Measurements from ENCODE around the gene MTMR10. TPM values are rescaled to one million over a fixed set of nuclear protein-coding genes. Genes with fewer than 3 reads are reported as not detected.

Gene MTMR10
- total RNA-seq, 3 donors from 2014 or later = 31.5 to 46.9 (median 35.7) TPM

DNA sequence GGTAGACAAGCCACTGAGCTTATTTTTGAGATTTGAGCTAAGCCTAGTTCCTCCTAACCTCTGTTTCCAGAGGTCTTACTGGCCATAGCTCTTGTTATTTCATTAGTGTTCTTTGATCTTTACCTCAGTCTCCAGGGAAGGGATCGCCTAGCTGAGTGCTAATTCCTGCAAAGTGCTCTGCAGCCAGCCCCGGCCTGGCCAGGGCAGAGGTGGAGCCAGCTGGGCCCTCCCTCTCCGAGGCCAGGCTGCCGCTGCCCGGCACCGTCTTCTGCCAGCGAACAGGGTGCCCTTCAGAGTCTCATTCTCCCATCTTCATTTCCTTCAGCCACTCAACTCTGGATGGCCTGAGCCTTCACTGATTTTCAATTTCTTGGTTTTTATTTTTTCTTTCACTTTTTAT is 68.0 kb downstream of the MTMR10 start:
- no peak overlapping the region for H3K4me3 ChIP-seq
- no peaks in the 10 kb centered on the region for H3K4me1 ChIP-seq
- no peak for DNase-seq (ENCODE audit: low spot score in 2 of 2)
- TF ChIP-seq, protein P1, sequence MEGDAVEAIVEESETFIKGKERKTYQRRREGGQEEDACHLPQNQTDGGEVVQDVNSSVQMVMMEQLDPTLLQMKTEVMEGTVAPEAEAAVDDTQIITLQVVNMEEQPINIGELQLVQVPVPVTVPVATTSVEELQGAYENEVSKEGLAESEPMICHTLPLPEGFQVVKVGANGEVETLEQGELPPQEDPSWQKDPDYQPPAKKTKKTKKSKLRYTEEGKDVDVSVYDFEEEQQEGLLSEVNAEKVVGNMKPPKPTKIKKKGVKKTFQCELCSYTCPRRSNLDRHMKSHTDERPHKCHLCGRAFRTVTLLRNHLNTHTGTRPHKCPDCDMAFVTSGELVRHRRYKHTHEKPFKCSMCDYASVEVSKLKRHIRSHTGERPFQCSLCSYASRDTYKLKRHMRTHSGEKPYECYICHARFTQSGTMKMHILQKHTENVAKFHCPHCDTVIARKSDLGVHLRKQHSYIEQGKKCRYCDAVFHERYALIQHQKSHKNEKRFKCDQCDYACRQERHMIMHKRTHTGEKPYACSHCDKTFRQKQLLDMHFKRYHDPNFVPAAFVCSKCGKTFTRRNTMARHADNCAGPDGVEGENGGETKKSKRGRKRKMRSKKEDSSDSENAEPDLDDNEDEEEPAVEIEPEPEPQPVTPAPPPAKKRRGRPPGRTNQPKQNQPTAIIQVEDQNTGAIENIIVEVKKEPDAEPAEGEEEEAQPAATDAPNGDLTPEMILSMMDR (IDR thresholded peaks at IDR 0.05) = no peak
- no peak for TF ChIP-seq POLR2A (IDR thresholded peaks at IDR 0.05)
- H3K27me3 ChIP-seq = no peaks in the 10 kb centered on the region
- peak overlapping the region; percentile 68 to 76 for H3K27ac ChIP-seq
- no peaks in the 10 kb centered on the region for H3K9me3 ChIP-seq
- H3K36me3 ChIP-seq = no peaks in the 10 kb centered on the region
- intact Hi-C loops (cut with DNase I; ENCODE audit: low total_unique reads) = no loop called here

DNA sequence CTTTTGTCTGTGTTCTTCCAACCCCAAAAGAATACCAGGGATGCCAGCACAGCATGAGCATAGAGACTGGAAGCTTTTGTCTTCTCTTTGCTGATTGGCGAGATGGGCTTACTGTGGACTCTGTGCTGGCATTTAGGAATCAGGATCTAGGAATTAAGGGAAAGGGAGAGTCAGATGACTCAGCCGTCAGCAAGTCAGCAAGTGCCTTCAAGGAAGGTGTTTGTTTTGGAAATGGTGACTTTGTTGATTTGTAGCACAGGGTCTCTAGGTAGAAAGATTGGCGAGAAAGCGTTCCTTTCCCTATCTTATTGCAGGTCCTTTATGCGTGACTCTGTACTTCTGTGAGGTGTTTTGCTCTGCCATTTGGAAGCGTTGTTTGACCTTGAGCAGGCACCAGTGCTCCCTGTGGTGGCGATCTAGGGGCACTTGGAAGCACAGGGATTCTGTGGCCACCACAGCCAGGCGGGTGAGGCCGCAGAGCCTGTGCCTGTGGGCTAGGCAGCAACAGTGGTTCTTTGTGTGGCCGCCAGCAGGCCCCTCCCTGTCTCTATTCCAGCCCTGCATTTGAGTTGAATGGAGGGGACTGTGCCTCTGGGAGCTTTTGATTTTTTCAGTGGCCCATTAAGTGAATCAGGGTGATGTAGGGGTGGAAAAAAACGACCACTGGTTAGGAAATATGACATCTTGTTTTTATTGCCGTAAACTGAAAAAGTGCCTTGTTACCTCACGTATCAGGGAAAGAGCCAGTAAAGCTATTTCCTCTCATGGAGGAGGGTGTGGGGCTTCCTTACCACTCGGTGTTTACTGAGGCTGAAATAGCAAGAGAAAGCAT is 68.7 kb downstream of the MTMR10 start:
- DNase-seq (ENCODE audit: low spot score in 2 of 2) = peak in 1 of 2 donors; percentile 47
- Histone ChIP-seq H3K27ac (peak overlapping the region; percentile 68 to 76), H3K4me3 (no peak overlapping the region), H3K27me3 (no peaks in the 10 kb centered on the region), H3K4me1 (no peaks in the 10 kb centered on the region), H3K9me3 (no peaks in the 10 kb centered on the region), H3K36me3 (no peaks in the 10 kb centered on the region)
- intact Hi-C loops (cut with DNase I; ENCODE audit: low total_unique reads) = no loop called here
- TF ChIP-seq, protein P1 (IDR thresholded peaks at IDR 0.05) = no peak
- TF ChIP-seq POLR2AphosphoS5 (IDR thresholded peaks at IDR 0.05) = no peak
- TF ChIP-seq POLR2A (IDR thresholded peaks at IDR 0.05) = no peak

DNA sequence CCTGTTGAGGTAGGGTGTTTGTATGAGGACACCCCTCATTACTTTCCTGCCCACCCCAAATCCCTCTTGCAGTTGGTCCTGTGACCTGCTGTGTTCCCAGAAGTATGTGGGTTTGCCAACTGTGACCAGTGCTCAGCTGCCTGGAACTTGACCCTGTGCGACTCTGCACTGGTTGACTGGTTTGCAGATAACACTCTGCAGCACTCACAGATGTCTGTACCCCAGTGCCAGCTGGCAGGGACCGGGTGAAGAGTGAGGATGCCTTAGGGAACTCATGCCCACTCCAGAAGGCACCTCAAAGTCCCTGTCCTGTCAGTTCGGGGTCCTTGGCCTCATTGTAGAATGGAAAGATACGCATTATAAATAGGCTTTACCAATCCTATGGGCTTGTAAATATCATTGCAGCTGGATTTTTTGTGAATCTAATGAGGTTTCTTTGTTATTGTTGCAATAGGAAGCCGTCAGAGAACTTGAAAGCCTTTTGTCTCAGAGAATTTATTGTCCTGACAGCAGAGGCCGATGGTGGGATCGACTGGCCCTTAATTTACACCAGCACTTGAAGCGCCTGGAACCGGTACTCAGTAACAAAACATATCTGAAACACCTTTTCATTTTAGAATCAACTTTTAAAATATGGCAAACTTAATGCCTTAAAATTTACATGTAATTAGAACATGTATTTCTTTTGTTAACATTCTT is 69.5 kb downstream of the MTMR10 start:
- Histone ChIP-seq H3K27me3 (no peaks in the 10 kb centered on the region), H3K27ac (peak overlapping the region; percentile 68 to 76), H3K9me3 (no peaks in the 10 kb centered on the region), H3K4me3 (no peak overlapping the region), H3K36me3 (no peaks in the 10 kb centered on the region), H3K4me1 (no peaks in the 10 kb centered on the region)
- no peak for DNase-seq (ENCODE audit: low spot score in 2 of 2)
- intact Hi-C loops (cut with DNase I; ENCODE audit: low total_unique reads) = loop anchor here (2.0 kb wide), 1 partner anchor 45 kb away; no protein-coding TSS in a partner anchor
- TF ChIP-seq, protein P1 (IDR thresholded peaks at IDR 0.05) = no peak
- TF ChIP-seq POLR2A (IDR thresholded peaks at IDR 0.05) (no peak), POLR2AphosphoS5 (IDR thresholded peaks at IDR 0.05) (no peak)

DNA sequence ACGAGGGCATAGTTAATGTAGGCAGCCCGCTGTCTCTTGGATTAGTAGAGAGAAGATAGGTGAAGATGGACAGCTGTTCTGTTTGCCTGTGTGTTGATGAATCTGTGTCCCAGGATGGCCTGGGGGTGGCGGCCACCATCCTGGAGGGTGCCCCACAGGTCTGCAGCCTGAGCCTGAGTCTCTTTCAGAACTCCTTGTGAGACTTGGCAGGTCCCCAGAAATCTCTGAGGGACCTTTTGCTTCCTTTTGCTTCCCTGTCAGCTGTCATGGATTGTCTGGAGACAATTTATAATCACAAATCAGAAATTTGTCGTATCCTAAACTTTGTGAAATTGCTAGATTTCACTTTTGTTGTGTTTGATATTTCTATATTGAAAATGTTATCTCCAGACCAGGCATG is 70.3 kb downstream of the MTMR10 start:
- Histone ChIP-seq H3K4me3 (no peak overlapping the region), H3K27me3 (no peaks in the 10 kb centered on the region), H3K9me3 (no peaks in the 10 kb centered on the region), H3K4me1 (no peaks in the 10 kb centered on the region), H3K36me3 (no peaks in the 10 kb centered on the region), H3K27ac (no peak overlapping the region)
- DNase-seq (ENCODE audit: low spot score in 2 of 2) = no peak
- intact Hi-C loops (cut with DNase I; ENCODE audit: low total_unique reads) = loop anchor here (2.0 kb wide), 1 partner anchor 46 kb away; no protein-coding TSS in a partner anchor
- TF ChIP-seq POLR2AphosphoS5 (IDR thresholded peaks at IDR 0.05) (no peak), POLR2A (IDR thresholded peaks at IDR 0.05) (no peak)
- TF ChIP-seq, protein P1 (IDR thresholded peaks at IDR 0.05) = no peak
